Mesodermal cell (in vitro differentiated cells): ENCODE measurements around the gene TIMP3.

Experiments used
- H3K27ac ChIP-seq: 2 replicates; pipeline ENCODE4 v1.7.0; 2013; ENCODE audit warnings: mild to moderate bottlenecking, low read depth, low read length, moderate library complexity; ENCODE audit not compliant: severe bottlenecking
- H3K36me3 ChIP-seq: 2 replicates; pipeline ENCODE4 v1.7.1; 2013; ENCODE audit warnings: mild to moderate bottlenecking, low read length, moderate library complexity; ENCODE audit not compliant: control insufficient read depth, insufficient read depth
- H3K4me1 ChIP-seq: one replicate; pipeline ENCODE4 v1.7.1; 2013; ENCODE audit warnings: mild to moderate bottlenecking, low read length; ENCODE audit not compliant: insufficient read depth, control insufficient read depth, poor library complexity, severe bottlenecking
- H3K4me3 ChIP-seq: 2 replicates; pipeline ENCODE4 v1.7.0; 2013; ENCODE audit warnings: low read length, control low read depth, mild to moderate bottlenecking; ENCODE audit not compliant: insufficient read depth, poor library complexity, severe bottlenecking; ENCODE audit errors: extremely low read depth
- H3K9me3 ChIP-seq: 2 replicates; pipeline ENCODE4 v1.7.1; 2013; ENCODE audit warnings: mild to moderate bottlenecking, low read length, moderate library complexity; ENCODE audit not compliant: control insufficient read depth
- WGBS, 2 experiments: methylation state at CpG; one replicate each; pipeline ENCODE4 v1.1.5; 2013; ENCODE audit warnings: missing lambda C conversion rate in 2 of 2; ENCODE audit not compliant: insufficient coverage in 2 of 2; 5-methylcytosine and 5-hydroxymethylcytosine counted together

TIMP3 gene

GRCh38 chr22:32764330-32765131 lies 37.0 kb upstream of the TIMP3 start:
- H3K9me3 ChIP-seq = peaks cover 7% of the 10 kb centered on the region
- no peak overlapping the region for H3K4me3 ChIP-seq
- peaks cover 29% of the 10 kb centered on the region for H3K4me1 ChIP-seq
- 79 to 80% methylated on average over 8 to 10 of the region's 16 CpGs for WGBS, 2 experiments
- no peaks in the 10 kb centered on the region for H3K36me3 ChIP-seq
- H3K27ac ChIP-seq = peak overlapping the region; percentile 74

- peak overlapping the region; percentile 74 for H3K27ac ChIP-seq
- H3K36me3 ChIP-seq = no peaks in the 10 kb centered on the region
- H3K4me3 ChIP-seq = no peak overlapping the region
- peaks cover 7% of the 10 kb centered on the region for H3K9me3 ChIP-seq
- H3K4me1 ChIP-seq = peaks cover 29% of the 10 kb centered on the region
- 79 to 92% methylated on average over 11 to 12 of the region's 12 CpGs for WGBS, 2 experiments
Measured at GRCh38 chr22:32765132-32765618, 36.3 kb upstream of the TIMP3 start.

GRCh38 chr22:32771756-32772155 lies 29.7 kb upstream of the TIMP3 start:
- H3K27ac ChIP-seq = no peak overlapping the region

GRCh38 chr22:32775957-32776356 lies 25.5 kb upstream of the TIMP3 start:
- peaks cover 12% of the 10 kb centered on the region for H3K4me1 ChIP-seq
- WGBS, 2 experiments = 70 to 85% methylated on average over 5 to 6 of the region's 6 CpGs
- peaks cover 6% of the 10 kb centered on the region for H3K9me3 ChIP-seq
- H3K36me3 ChIP-seq = no peaks in the 10 kb centered on the region
- no peak overlapping the region for H3K27ac ChIP-seq
- no peak overlapping the region for H3K4me3 ChIP-seq

More at GRCh38 chr22:32771756-32772155, 29.7 kb upstream of the TIMP3 start:
- Histone ChIP-seq H3K36me3 (no peaks in the 10 kb centered on the region), H3K4me3 (no peak overlapping the region), H3K4me1 (no peaks in the 10 kb centered on the region), H3K9me3 (peaks cover 13% of the 10 kb centered on the region)
- WGBS, 2 experiments = 70 to 94% methylated on average over 2 to 4 of the region's 4 CpGs

- no peaks in the 10 kb centered on the region for H3K36me3 ChIP-seq
- no peak overlapping the region for H3K27ac ChIP-seq
- H3K4me1 ChIP-seq = peaks cover 12% of the 10 kb centered on the region
- 87 to 93% methylated on average over 4 of the region's 4 CpGs for WGBS, 2 experiments
- no peak overlapping the region for H3K4me3 ChIP-seq
- peaks cover 6% of the 10 kb centered on the region for H3K9me3 ChIP-seq
Measured at GRCh38 chr22:32776397-32776796, 25.1 kb upstream of the TIMP3 start.

- Histone ChIP-seq H3K4me1 (peaks cover 12% of the 10 kb centered on the region), H3K9me3 (peaks cover 6% of the 10 kb centered on the region), H3K27ac (no peak overlapping the region), H3K4me3 (no peak overlapping the region), H3K36me3 (no peaks in the 10 kb centered on the region)
- WGBS, 2 experiments = 83 to 94% methylated on average over 6 of the region's 7 CpGs
Measured at GRCh38 chr22:32776802-32777201, 24.7 kb upstream of the TIMP3 start.

GRCh38 chr22:32777987-32778386 lies 23.5 kb upstream of the TIMP3 start:
- Histone ChIP-seq H3K4me3 (no peak overlapping the region), H3K27ac (no peak overlapping the region), H3K4me1 (peaks cover 12% of the 10 kb centered on the region), H3K36me3 (no peaks in the 10 kb centered on the region), H3K9me3 (peaks cover 6% of the 10 kb centered on the region)
- WGBS, 2 experiments = 75 to 83% methylated on average over 1 to 4 of the region's 4 CpGs

GRCh38 chr22:32780726-32781310 lies 20.7 kb upstream of the TIMP3 start:
- 89% methylated on average over 1 of the region's 2 CpGs; no CpG with 5 or more reads in 1 of the 2 experiments for WGBS, 2 experiments
- no peak overlapping the region for H3K27ac ChIP-seq
- no peaks in the 10 kb centered on the region for H3K36me3 ChIP-seq
- no peak overlapping the region for H3K4me3 ChIP-seq
- peaks cover 22% of the 10 kb centered on the region for H3K4me1 ChIP-seq
- no peaks in the 10 kb centered on the region for H3K9me3 ChIP-seq

GRCh38 chr22:32781695-32782094 lies 19.8 kb upstream of the TIMP3 start:
- 100% methylated on average over 1 of the region's 1 CpG; no CpG with 5 or more reads in 1 of the 2 experiments for WGBS, 2 experiments
- Histone ChIP-seq H3K36me3 (no peaks in the 10 kb centered on the region), H3K4me3 (no peak overlapping the region), H3K4me1 (peaks cover 22% of the 10 kb centered on the region), H3K27ac (no peak overlapping the region), H3K9me3 (peaks cover under 1% of the 10 kb centered on the region)

GRCh38 chr22:32785321-32786026 lies 16.0 kb upstream of the TIMP3 start:
- peak overlapping the region; percentile 23 for H3K27ac ChIP-seq
- WGBS, 2 experiments = 89 to 90% methylated on average over 2 to 3 of the region's 5 CpGs

More at GRCh38 chr22:32785321-32786026, 16.0 kb upstream of the TIMP3 start:
- Histone ChIP-seq H3K4me1 (peaks cover 19% of the 10 kb centered on the region), H3K36me3 (no peaks in the 10 kb centered on the region), H3K4me3 (no peak overlapping the region), H3K9me3 (peaks cover 6% of the 10 kb centered on the region)
